EL (cell line): ENCODE data around the gene UBL7.

Source experiments
- DNase-seq: peaks from one replicate; pipeline ENCODE4 v3.0.0-alpha.2; 2016

The UBL7 gene

DNA sequence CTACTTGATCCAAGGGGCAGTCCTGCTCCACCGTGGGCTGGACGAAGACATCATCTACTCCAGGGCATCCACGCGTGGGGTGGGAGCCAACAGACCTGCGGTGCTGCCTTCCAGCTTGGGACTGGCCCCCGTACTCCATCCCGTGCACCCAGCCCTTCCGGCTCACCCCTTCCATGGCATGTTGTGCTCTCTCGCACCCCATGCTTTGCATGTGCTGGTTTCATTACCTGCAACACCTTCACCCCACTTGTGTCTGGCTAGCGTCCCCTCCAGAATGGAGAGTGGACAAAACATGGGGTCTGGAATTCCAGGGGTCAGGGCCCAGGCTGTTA lies 57.4 kb downstream of the UBL7 start:
- no peak for DNase-seq

- no peak for DNase-seq
Observed at GRCh38 chr15:74402873-74403587, 57.9 kb downstream of the UBL7 start.

- no peak for DNase-seq
Observed at GRCh38 chr15:74402337-74402841, 58.6 kb downstream of the UBL7 start.

DNA sequence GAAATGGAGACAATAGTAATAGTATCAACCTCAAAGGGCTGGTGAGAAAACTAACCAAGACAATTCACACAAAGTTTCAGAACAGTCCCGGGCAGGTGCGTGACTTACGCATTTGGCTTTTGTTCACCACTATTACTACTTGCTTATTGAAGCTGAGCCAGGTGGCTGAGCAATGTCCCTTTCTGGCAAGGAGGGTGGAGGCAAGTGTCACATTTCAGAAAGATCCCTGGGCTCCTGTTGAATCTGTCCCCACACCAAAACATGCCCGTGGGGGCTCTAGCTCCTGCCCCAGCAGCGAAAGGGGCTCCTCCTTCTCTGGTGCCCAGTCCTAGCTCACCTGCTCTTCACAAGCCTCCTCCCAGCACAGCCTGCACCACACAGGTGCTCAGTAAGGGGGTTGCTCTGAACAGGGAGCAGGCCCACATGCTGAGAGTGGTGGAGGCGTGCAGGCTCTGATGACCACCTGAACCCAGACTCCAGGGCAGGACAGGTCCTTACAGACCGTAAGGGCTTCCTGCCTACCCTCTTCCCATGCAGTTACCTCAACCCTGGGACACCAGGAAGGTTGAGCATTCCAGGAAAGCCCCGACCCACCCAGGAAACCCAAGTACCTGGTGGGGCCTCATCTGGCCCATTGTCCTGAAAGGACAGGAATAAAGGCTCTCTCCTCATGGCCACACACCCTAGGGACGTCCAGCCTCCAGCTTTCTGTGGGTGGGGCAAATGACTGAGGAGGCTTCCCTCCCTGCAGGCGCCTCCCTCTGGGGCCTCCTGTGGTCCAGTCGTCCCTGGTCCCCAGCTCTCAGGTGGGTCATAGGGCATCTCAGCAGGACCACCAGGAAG lies 59.8 kb downstream of the UBL7 start:
- no peak for DNase-seq

- DNase-seq: no peak
Observed at GRCh38 chr15:74400313-74400860, 60.6 kb downstream of the UBL7 start.

GRCh38 chr15:74399511-74400312 lies 61.2 kb downstream of the UBL7 start:
- DNase-seq: peak; percentile 87

GRCh38 chr15:74399100-74399499 lies 61.9 kb downstream of the UBL7 start:
- no peak for DNase-seq

- no peak for DNase-seq
Observed at GRCh38 chr15:74398183-74398582, 62.8 kb downstream of the UBL7 start.

- no peak for DNase-seq
Observed at GRCh38 chr15:74397239-74398068, 63.5 kb downstream of the UBL7 start.

- DNase-seq: peak; percentile 82
Observed at GRCh38 chr15:74396445-74397238, 64.3 kb downstream of the UBL7 start.

DNA sequence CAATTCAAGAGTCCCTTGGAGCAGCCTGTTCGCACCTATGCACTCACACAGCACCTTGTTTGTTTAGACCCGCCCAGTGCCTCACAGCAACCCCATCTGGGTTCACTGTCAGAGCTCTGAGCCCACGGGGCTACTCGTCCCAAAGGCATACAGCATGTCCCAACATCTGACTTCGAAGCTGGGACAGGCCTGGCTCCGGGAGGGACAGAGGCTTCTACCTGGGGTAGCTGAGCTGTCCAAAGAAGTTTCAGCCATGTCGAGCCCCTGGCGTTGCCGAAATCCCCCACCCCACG lies 64.9 kb downstream of the UBL7 start:
- DNase-seq: no peak
